Measurements from ENCODE around the gene GATM.
"Not testable (repeated sequence)": the region's sequence is repeated elsewhere in the genome, so short reads cannot be mapped to it uniquely, and the experiment has no call there.

Gene GATM

GRCh38 chr15:45319472-45320214, 58.7 kb downstream of the GATM start:
- no peak for TF ChIP-seq EZH2phosphoT487 (IDR thresholded peaks at IDR 0.05; ENCODE audit: borderline replicate concordance)
- TF ChIP-seq, protein P1, sequence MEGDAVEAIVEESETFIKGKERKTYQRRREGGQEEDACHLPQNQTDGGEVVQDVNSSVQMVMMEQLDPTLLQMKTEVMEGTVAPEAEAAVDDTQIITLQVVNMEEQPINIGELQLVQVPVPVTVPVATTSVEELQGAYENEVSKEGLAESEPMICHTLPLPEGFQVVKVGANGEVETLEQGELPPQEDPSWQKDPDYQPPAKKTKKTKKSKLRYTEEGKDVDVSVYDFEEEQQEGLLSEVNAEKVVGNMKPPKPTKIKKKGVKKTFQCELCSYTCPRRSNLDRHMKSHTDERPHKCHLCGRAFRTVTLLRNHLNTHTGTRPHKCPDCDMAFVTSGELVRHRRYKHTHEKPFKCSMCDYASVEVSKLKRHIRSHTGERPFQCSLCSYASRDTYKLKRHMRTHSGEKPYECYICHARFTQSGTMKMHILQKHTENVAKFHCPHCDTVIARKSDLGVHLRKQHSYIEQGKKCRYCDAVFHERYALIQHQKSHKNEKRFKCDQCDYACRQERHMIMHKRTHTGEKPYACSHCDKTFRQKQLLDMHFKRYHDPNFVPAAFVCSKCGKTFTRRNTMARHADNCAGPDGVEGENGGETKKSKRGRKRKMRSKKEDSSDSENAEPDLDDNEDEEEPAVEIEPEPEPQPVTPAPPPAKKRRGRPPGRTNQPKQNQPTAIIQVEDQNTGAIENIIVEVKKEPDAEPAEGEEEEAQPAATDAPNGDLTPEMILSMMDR (conservative IDR thresholded peaks at IDR 0.05; ENCODE audit: low read length) = no peak

DNA sequence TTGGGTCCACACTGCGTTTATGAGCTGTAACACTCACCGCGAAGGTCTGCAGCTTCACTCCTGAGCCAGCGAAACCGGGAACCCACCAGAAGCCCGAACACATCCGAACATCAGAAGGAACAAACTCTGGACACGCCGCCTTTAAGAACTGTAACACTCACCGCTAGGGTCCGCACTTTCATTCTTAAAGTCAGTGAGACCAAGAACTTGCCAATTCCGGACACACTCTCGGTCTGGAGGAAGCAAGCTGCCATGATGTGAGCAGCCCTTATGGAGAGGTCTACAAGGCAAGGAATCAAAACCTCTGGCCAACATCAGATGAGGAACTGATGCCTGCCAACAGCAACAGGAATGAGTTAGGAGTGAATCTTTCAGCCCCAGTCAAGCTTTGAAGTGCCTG, 63.4 kb downstream of the GATM start:
- Histone ChIP-seq H3K9ac (ENCODE audit: low read depth, low read length, poor library complexity, severe bottlenecking) (no peak overlapping the region), H3K4me3 (ENCODE audit: low read length, poor library complexity, severe bottlenecking) (no peak overlapping the region), H3K9me3 (ENCODE audit: insufficient read depth, low read depth, low read length) (no peaks in the 10 kb centered on the region), H3K4me1 (ENCODE audit: insufficient read depth, low read length, poor library complexity, severe bottlenecking) (no peaks in the 10 kb centered on the region), H4K20me1 (ENCODE audit: insufficient read depth, low read length, poor library complexity, severe bottlenecking) (no peaks in the 10 kb centered on the region), H3F3A (ENCODE audit: low read depth) (no peaks in the 10 kb centered on the region), H2AFZ (ENCODE audit: low read length) (no peak overlapping the region), H3K4me2 (ENCODE audit: low read depth, low read length, poor library complexity, severe bottlenecking) (no peak overlapping the region), H3K79me2 (ENCODE audit: insufficient read depth, low read length) (no peaks in the 10 kb centered on the region), H3K27me3 (ENCODE audit: insufficient read depth, low read length, poor library complexity, severe bottlenecking) (no peaks in the 10 kb centered on the region), H3K9me2 (replicated peaks; ENCODE audit: low read depth, low read length) (no peaks in the 10 kb centered on the region), H3K36me3 (ENCODE audit: insufficient read depth, low read length) (no peaks in the 10 kb centered on the region)
- TF ChIP-seq, protein P1 (conservative IDR thresholded peaks at IDR 0.05; ENCODE audit: low read length) = no peak
- TF ChIP-seq EZH2phosphoT487 (IDR thresholded peaks at IDR 0.05; ENCODE audit: borderline replicate concordance) = no peak

More at GRCh38 chr15:45319472-45320214, 58.7 kb downstream of the GATM start:
- H4K20me1 ChIP-seq (ENCODE audit: insufficient read depth, low read length, poor library complexity, severe bottlenecking) = no peaks in the 10 kb centered on the region
- no peaks in the 10 kb centered on the region for H3K36me3 ChIP-seq (ENCODE audit: insufficient read depth, low read length)
- no peaks in the 10 kb centered on the region for H3F3A ChIP-seq (ENCODE audit: low read depth)
- no peaks in the 10 kb centered on the region for H3K4me1 ChIP-seq (ENCODE audit: insufficient read depth, low read length, poor library complexity, severe bottlenecking)
- no peaks in the 10 kb centered on the region for H3K79me2 ChIP-seq (ENCODE audit: insufficient read depth, low read length)
- no peak overlapping the region for H2AFZ ChIP-seq (ENCODE audit: low read length)
- H3K9me2 ChIP-seq (replicated peaks; ENCODE audit: low read depth, low read length) = no peaks in the 10 kb centered on the region
- no peaks in the 10 kb centered on the region for H3K9me3 ChIP-seq (ENCODE audit: insufficient read depth, low read depth, low read length)
- H3K9ac ChIP-seq (ENCODE audit: low read depth, low read length, poor library complexity, severe bottlenecking) = no peak overlapping the region
- no peak overlapping the region for H3K4me3 ChIP-seq (ENCODE audit: low read length, poor library complexity, severe bottlenecking)
- no peaks in the 10 kb centered on the region for H3K27me3 ChIP-seq (ENCODE audit: insufficient read depth, low read length, poor library complexity, severe bottlenecking)
- no peak overlapping the region for H3K4me2 ChIP-seq (ENCODE audit: low read depth, low read length, poor library complexity, severe bottlenecking)

DNA sequence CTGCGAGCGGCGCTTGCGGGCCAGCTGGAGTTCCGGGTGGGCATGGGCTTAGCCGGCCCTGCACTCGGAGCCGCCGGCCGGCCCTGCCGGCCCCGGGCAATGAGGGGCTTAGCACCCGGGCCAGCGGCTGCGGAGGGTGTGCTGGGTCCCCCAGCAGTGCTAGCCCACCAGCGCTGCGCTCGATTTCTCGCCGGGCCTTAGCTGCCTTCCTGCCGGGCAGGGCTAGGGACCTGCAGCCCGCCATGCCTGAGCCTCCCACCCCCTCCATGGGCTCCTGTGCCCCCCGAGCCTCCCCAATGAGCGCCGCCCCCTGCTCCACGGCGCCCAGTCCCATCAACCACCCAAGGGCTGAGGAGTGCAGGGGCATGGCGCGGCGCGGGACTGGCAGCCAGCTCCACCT, 64.2 kb downstream of the GATM start:
- H3K4me2 ChIP-seq (ENCODE audit: low read depth, low read length, poor library complexity, severe bottlenecking); H3K4me3 ChIP-seq (ENCODE audit: low read length, poor library complexity, severe bottlenecking); H3K9me3 ChIP-seq (ENCODE audit: insufficient read depth, low read depth, low read length); H3F3A ChIP-seq (ENCODE audit: low read depth); H3K27me3 ChIP-seq (ENCODE audit: insufficient read depth, low read length, poor library complexity, severe bottlenecking); H2AFZ ChIP-seq (ENCODE audit: low read length); H3K4me1 ChIP-seq (ENCODE audit: insufficient read depth, low read length, poor library complexity, severe bottlenecking); H3K36me3 ChIP-seq (ENCODE audit: insufficient read depth, low read length); H3K79me2 ChIP-seq (ENCODE audit: insufficient read depth, low read length); H3K9ac ChIP-seq (ENCODE audit: low read depth, low read length, poor library complexity, severe bottlenecking); H4K20me1 ChIP-seq (ENCODE audit: insufficient read depth, low read length, poor library complexity, severe bottlenecking); H3K9me2 ChIP-seq (replicated peaks; ENCODE audit: low read depth, low read length): not testable (repeated sequence)

Measured in Loucy (cell line).